Coronary artery (tissue), 2 donors: ENCODE data around the gene ATP2C2.

Experiments used
- DNase-seq: peaks from one replicate; pipeline ENCODE4 v3.0.0-alpha.2; 2017; ENCODE audit warnings: low spot score
- H3K27ac ChIP-seq, 2 donors: fragments of 200-600 bp; sonication (generic); one replicate each; pipeline ENCODE4 v1.5.1; 2016 to 2019
- H3K4me3 ChIP-seq: fragments of 200-600 bp; sonication (generic); 2 replicates; pipeline ENCODE4 v1.5.1; 2016; ENCODE audit warnings: mild to moderate bottlenecking, moderate library complexity
- TF ChIP-seq, protein P1 (sequence below): fragments of 200-600 bp; sonication (generic); IDR thresholded peaks from one replicate; pipeline ENCODE4 v1.5.1; 2019; ENCODE audit warnings: antibody characterized with exemption

The ATP2C2 gene

DNA sequence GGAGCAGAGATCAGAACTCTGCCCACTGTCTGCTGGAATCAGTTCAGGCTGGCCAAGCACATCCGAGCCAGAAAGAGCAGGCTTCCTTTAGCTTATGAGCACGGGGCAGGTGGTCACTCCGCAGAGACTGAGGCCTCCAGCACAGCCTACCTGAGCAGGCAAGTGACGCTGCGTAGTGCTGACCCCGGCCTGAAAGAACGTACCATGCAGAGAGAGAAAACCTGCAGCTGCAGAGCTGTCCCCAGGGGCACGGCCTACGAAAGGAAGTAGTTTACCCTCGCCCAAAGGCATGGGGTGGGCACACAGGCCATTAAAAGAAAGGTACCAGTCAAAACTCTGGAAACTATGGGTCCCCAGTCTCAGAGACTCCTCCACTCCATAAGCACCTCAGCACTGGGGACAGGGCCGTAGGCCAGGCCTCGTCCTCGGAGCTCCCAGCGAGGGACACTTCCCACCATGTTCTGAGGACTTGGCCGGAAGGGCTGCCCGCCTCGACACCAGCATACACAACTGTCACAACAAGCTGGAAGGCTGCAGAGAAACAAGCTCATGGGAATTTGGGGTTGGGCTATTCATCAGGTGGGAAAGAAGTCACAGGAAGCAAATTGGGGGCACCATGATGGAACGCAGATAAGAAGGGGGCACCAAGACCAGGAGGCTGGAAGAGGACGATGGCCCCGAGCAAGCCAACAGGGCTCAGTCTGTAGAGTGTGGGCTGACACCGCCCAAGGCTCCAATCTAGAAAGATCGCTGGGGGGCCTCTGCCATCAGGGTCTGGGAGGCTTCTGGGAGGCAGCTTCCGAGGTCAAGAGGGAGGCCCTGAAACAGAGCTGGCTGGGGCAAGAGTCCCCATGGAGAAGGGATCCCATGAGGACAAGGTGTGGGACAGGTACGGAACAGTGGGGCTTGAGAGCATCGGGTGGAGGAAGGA is 114.9 kb downstream of the ATP2C2 start:
- H3K4me3 ChIP-seq = no peak overlapping the region
- TF ChIP-seq, protein P1, sequence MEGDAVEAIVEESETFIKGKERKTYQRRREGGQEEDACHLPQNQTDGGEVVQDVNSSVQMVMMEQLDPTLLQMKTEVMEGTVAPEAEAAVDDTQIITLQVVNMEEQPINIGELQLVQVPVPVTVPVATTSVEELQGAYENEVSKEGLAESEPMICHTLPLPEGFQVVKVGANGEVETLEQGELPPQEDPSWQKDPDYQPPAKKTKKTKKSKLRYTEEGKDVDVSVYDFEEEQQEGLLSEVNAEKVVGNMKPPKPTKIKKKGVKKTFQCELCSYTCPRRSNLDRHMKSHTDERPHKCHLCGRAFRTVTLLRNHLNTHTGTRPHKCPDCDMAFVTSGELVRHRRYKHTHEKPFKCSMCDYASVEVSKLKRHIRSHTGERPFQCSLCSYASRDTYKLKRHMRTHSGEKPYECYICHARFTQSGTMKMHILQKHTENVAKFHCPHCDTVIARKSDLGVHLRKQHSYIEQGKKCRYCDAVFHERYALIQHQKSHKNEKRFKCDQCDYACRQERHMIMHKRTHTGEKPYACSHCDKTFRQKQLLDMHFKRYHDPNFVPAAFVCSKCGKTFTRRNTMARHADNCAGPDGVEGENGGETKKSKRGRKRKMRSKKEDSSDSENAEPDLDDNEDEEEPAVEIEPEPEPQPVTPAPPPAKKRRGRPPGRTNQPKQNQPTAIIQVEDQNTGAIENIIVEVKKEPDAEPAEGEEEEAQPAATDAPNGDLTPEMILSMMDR = no peak
- no peak overlapping the region for H3K27ac ChIP-seq
- peak; percentile 62 for DNase-seq

DNA sequence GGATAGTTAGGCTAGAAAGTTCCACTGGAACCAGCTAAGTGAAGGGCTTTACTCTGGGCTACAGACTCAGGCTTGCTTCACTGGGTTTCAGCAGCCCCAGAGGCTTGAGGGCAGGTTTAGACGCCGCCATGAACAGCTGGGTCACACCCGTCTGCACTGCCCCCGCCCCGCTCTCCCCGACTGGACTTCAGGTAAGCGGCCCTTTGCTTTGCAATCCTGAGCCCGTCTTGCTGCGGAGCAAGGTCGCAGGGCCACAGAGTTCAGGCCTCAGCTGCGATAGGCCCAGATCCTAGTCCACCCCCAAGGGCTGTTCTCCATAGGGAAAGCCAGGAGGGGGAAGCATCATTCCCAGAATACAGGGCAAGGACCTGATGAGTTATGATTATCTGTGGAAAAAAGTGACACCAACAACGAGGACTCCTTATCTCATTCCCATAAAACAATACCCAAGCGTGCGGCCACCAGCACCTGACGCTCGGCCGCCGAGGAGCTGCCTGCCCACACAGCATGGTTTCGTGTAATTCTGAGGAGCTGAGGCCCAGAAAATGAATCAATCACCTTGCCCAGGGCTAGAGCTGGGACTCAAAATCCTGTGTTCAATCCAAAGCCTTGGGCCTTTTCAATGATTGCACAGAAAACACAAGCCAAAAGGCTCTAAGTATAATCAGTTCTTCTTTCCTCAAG is 115.7 kb downstream of the ATP2C2 start:
- TF ChIP-seq, protein P1 = no peak
- Histone ChIP-seq H3K27ac (no peak overlapping the region), H3K4me3 (no peak overlapping the region)
- DNase-seq = peak; percentile 57

DNA sequence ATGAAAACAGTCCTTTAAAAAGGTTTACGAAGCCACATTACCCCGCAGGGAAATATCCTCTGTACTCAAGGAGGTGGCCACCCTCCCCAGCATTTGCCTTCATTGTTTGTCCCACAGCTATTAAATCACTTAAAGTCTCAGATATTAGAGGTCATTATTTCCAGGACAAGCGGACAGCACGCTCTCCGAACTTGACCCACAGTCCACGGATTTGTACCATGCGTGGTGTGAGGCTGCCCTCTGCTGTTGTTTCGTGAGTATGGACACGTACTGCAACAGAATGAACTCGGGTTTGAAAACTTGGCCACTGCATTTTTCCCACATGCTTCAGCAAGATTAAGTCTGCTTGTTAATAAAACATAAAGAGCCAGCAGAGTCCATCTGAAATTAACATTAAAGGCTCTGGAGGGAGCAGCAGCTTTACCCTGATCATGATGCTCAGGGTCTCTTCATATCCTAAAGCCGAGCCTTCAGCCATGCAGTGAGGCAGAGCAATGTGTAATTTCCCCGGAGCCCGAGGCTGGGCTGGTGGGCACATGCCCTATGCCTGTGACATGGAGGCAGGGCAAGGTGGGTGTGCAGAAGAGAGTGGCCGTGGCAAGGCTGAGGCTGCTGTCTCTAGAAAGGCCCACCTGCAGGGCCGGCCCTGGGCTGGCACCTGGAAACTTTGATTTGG is 116.4 kb downstream of the ATP2C2 start:
- peak; percentile 66 for DNase-seq

DNA sequence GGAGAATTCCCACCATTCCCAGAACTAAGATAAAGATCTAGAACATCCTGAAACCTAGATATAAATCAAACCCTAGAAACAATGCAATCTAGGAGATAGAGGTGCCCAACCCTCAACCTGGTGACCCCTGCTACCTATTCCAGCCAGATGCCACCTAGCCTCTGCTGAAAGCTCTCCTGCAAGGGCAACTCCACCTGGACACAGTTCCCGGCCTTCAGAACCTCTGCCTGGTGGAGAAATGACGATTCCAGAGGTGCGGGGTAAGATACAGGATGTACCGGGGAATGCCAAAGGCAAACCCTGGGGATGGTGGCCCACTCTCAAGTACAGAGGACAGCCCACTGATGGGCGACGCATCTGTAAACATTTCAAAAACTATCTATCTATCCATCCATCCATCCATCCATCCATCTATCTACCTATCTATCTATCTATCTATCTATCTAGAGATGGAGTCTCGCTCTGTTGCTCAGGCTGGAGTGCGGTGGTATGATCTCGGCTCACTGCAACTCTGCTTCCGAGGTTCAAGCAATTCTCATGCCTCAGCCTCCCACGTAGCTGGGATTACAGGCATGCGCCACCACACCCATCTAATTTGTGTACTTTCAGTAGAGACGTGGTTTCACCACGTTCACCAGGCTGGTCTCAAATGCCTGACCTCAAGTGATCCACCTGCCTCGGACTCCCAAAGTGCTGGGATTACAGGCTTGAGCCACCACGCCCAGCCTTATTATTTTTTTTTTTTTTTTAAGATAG is 117.1 kb downstream of the ATP2C2 start:
- TF ChIP-seq, protein P1 = no peak
- Histone ChIP-seq H3K27ac (no peak overlapping the region), H3K4me3 (no peak overlapping the region)
- peak; percentile 38 for DNase-seq

More for the DNA sequence above, 116.4 kb downstream of the ATP2C2 start:
- Histone ChIP-seq H3K4me3 (no peak overlapping the region), H3K27ac (no peak overlapping the region)
- TF ChIP-seq, protein P1 = peak; percentile 55

DNA sequence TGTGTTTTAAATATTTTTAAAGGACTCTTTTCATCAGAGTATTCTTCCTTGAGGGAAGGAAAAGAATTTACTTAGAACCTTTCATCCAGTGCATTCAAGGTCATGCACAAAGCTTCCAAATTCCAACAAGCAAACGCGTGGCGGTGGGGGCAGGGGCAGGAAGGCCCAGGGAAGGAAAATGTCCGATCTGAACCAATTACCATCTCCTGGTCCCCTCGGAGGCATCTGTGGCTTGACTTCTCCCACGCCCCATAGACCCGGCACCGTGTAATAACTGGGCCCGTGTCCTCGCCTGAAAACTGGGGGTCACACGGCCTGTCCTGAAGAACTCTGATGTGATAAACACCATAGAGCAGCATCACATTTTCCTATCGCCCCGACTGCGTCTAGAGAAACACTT is 117.8 kb downstream of the ATP2C2 start:
- TF ChIP-seq, protein P1 = no peak
- DNase-seq = peak; percentile 58
- Histone ChIP-seq H3K27ac (no peak overlapping the region), H3K4me3 (no peak overlapping the region)

DNA sequence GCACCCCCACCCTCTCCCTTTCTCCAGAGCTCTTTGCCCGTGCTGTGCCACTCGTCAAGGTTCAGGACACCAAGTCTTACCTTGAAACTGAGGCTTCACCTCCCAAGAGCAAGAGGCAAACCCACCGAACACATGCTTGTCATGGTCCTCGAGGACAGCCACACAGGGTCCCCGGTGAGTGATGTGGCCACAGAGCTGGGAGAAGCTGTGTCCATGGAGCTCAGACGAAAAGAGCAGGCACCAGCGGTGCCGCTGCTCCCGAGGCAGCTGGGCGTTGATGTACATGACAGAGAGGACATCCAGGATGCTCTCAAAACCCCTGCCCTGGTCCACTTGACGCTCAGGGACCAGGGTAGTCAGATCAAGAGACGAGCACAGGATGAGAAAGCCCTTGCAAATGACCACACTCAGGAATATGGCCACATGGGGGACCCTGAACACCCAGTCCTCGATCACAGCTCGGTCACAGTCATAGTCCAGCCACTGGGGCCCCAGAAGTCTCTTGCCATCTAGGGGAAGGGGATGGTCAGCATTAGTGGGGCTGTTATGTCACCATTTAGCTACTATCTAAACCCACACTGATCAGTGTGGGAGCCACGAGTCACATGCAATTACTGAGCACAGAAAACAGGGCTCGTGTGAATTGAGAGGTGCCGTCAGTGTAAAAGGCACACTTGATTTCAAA is 118.4 kb downstream of the ATP2C2 start:
- Histone ChIP-seq H3K27ac (no peak overlapping the region), H3K4me3 (no peak overlapping the region)
- DNase-seq = peak; percentile 58
- TF ChIP-seq, protein P1 = no peak
